B cell (primary cell): ENCODE measurements around the gene RNASE7. TPM values are rescaled to one million over a fixed set of nuclear protein-coding genes. Genes with fewer than 3 reads are reported as not detected.
A peak's percentile ranks its signal among the peaks of the same experiment; 100 is the strongest.

Experiments used
- ATAC-seq: fragments of 200-7000 bp; cut with Tn5 transposase; one replicate; pipeline ENCODE4 v1.10.0; 2021; ENCODE audit warnings: low read depth, mild to moderate bottlenecking, moderate number of reproducible peaks, moderate library complexity
- CTCF ChIA-PET: fragments of 350-600 bp; sonication (Branson Sonifier 250); formaldehyde crosslinking; loops from one replicate; lab custom pipeline; 2021; ENCODE audit warnings: antibody characterized with exemption, inconsistent platforms; lab: Charles Lee
- POLR2A ChIA-PET: fragments of 350-600 bp; sonication (Branson Sonifier 250); formaldehyde crosslinking; loops from one replicate; lab custom pipeline; 2021; ENCODE audit warnings: antibody characterized with exemption; lab: Charles Lee
- DNase-seq: peaks from one replicate; pipeline ENCODE4 v3.0.0; 2013
- H2AFZ ChIP-seq: 2 replicates; pipeline ENCODE4 v1.6.1; 2012; ENCODE audit warnings: mild to moderate bottlenecking, low read depth, low read length; ENCODE audit not compliant: insufficient read depth, poor library complexity, severe bottlenecking
- H3K27ac ChIP-seq, 2 donors: 1 replicate in 1 of 2; 2 replicates in 1 of 2; pipeline ENCODE4 v1.5.1; 2012 to 2013; ENCODE audit warnings: low read length in 2 of 2, mild to moderate bottlenecking in 2 of 2, moderate library complexity in 1 of 2
- H3K27me3 ChIP-seq, 4 experiments: fragments of 200-600 bp in 1 of 4; sonication (generic) in 1 of 4; replicated peaks in 1 of 4; 1 replicate in 2 of 4; 2 replicates in 2 of 4; pipeline versions ENCODE4 v1.6.1 to v1.7.0; 2013 to 2016; ENCODE audit warnings: low read length in 3 of 4, mild to moderate bottlenecking in 2 of 4, mixed read lengths in 1 of 4, moderate library complexity in 1 of 4; ENCODE audit not compliant: insufficient read depth in 4 of 4, control insufficient read depth in 3 of 4; ENCODE audit errors: control extremely low read depth in 1 of 4
- H3K36me3 ChIP-seq, 2 experiments: replicated peaks in 1 of 2; 1 replicate in 1 of 2; 2 replicates in 1 of 2; pipeline versions ENCODE4 v1.6.1 to v1.7.1; 2013; ENCODE audit warnings: low read length in 1 of 2; ENCODE audit not compliant: insufficient read depth in 2 of 2, control insufficient read depth in 1 of 2; ENCODE audit errors: control extremely low read depth in 1 of 2, extremely low read depth in 1 of 2
- H3K4me1 ChIP-seq, 2 donors: fragments of 200-600 bp in 1 of 2; sonication (generic) in 1 of 2; 1 replicate in 1 of 2; 2 replicates in 1 of 2; pipeline versions ENCODE4 v1.5.1 to v1.6.1; 2013 to 2017; ENCODE audit warnings: low read length in 2 of 2; ENCODE audit not compliant: control insufficient read depth in 2 of 2, insufficient read depth in 2 of 2
- H3K4me2 ChIP-seq: replicated peaks from 2 replicates; pipeline ENCODE3; 2012; ENCODE audit warnings: mild to moderate bottlenecking, low read depth, low read length; ENCODE audit not compliant: poor library complexity, severe bottlenecking
- H3K4me3 ChIP-seq, 5 experiments: fragments of 200-600 bp in 1 of 5; sonication (generic) in 1 of 5; 1 replicate in 3 of 5; 2 replicates in 2 of 5; pipeline versions ENCODE4 v1.5.1 to v1.7.0; 2011 to 2016; ENCODE audit warnings: low read length in 4 of 5, mild to moderate bottlenecking in 4 of 5, low read depth in 2 of 5, control low read depth in 1 of 5, moderate library complexity in 1 of 5; ENCODE audit not compliant: insufficient read depth in 1 of 5; ENCODE audit errors: control extremely low read depth in 1 of 5, extremely low read depth in 1 of 5
- H3K79me2 ChIP-seq: fragments of 200-600 bp; sonication (generic); one replicate; pipeline ENCODE4 v1.6.0; 2016; ENCODE audit warnings: low read length; ENCODE audit not compliant: control insufficient read depth, insufficient read depth
- H3K9ac ChIP-seq: fragments of 200-600 bp; sonication (generic); 2 replicates; pipeline ENCODE4 v1.6.1; 2017; ENCODE audit warnings: mild to moderate bottlenecking, low read length, moderate library complexity
- H3K9me3 ChIP-seq, 3 donors: one replicate each; pipeline versions ENCODE4 v1.6.1 to v1.7.1; 2013; ENCODE audit warnings: low read length in 2 of 3; ENCODE audit not compliant: control insufficient read depth in 2 of 3, insufficient read depth in 1 of 3; ENCODE audit errors: control extremely low read depth in 1 of 3
- H4K20me1 ChIP-seq: 2 replicates; pipeline ENCODE4 v1.6.0; 2012; ENCODE audit warnings: mild to moderate bottlenecking, low read length; ENCODE audit not compliant: insufficient read depth, control insufficient read depth, poor library complexity, severe bottlenecking
- H3K27ac Mint-ChIP-seq: one replicate; pipeline ENCODE4 v1.8.0; 2021; ENCODE audit warnings: mixed read lengths
- H3K27me3 Mint-ChIP-seq: one replicate; pipeline ENCODE4 v1.8.0; 2021; ENCODE audit warnings: mixed read lengths
- H3K4me1 Mint-ChIP-seq: one replicate; pipeline ENCODE4 v1.8.0; 2021; ENCODE audit warnings: mixed read lengths
- H3K4me3 Mint-ChIP-seq: one replicate; pipeline ENCODE4 v1.8.0; 2021; ENCODE audit warnings: mixed read lengths
- H3K9me3 Mint-ChIP-seq: one replicate; pipeline ENCODE4 v1.8.0; 2022; ENCODE audit warnings: mixed read lengths; ENCODE audit not compliant: insufficient read depth
- CTCF ChIP-seq: fragments of 200-600 bp; IDR thresholded peaks from one replicate; pipeline ENCODE4 v1.8.0; 2022; ENCODE audit warnings: antibody characterized with exemption, mild to moderate bottlenecking
- EZH2 ChIP-seq: IDR thresholded peaks from 2 replicates; pipeline ENCODE4 v1.6.1; 2012; ENCODE audit warnings: borderline replicate concordance, low read depth, mild to moderate bottlenecking, moderate library complexity, low read length; ENCODE audit not compliant: insufficient read depth, poor library complexity, severe bottlenecking
- WGBS: methylation state at CpG from one replicate; pipeline ENCODE4 v1.1.5; 2013; ENCODE audit warnings: missing lambda C conversion rate; ENCODE audit not compliant: insufficient coverage; 5-methylcytosine and 5-hydroxymethylcytosine counted together
- intact Hi-C: fragments of 100-400 bp; cut with micrococcal nuclease; formaldehyde crosslinking; loops from one replicate; pipeline ENCODE4 v1.10.0; 2022
- polyA plus RNA-seq: library from polyadenylated mRNA; depleted of rRNA; stranded (reverse); fragments of >200 nt; gene quantifications from 2 replicates; pipeline ENCODE4 v1.2.3, GENCODE V29; 2012
- total RNA-seq, 2 donors: library from RNA; stranded (reverse); fragments of 120-200 nt in 1 of 2; gene quantifications; 1 replicate in 1 of 2; 2 replicates in 1 of 2; pipeline versions ENCODE4 v1.2.3 to v1.2.4, GENCODE V29; 2013 to 2022

RNASE7 gene
- total and polyA plus RNA-seq, 2 donors (not counting 1 experiment from before 2014, with no cell fraction given): not detected

- ChIA-PET POLR2A (interaction anchor here (1.6 kb wide), 1 partner anchor 13 kb away, joined by 4 read pairs; no protein-coding TSS in a partner anchor), CTCF (interaction anchor here (1.2 to 7.8 kb wide), 11 partner anchors 8 to 76 kb away, joined by 6 to 171 read pairs (median 43); partner anchors contain the start of genes ARHGEF40 and TMEM253)
- H3K4me1 ChIP-seq: peaks cover 11 to 21% of the 10 kb centered on the region in 2 donors
- no peaks in the 10 kb centered on the region for H4K20me1 ChIP-seq
- WGBS: 97% methylated on average over 41 of the region's 45 CpGs
- Mint-ChIP-seq H3K27ac (no peak overlapping the region), H3K9me3 (no peaks in the 10 kb centered on the region), H3K27me3 (no peaks in the 10 kb centered on the region), H3K4me1 (peaks cover 18% of the 10 kb centered on the region), H3K4me3 (no peak overlapping the region)
- peaks cover 0 to 5% (median 0%) of the 10 kb centered on the region in 3 donors for H3K9me3 ChIP-seq
- H3K27me3 ChIP-seq: peaks cover 0 to 4% (median 0%) of the 10 kb centered on the region in 4 experiments
- ATAC-seq: no peak
- no peak overlapping the region for H3K9ac ChIP-seq
- no peak overlapping the region for H3K4me3 ChIP-seq
- intact Hi-C loops: no loop called here
- no peak for DNase-seq
- no peaks in the 10 kb centered on the region for H3K79me2 ChIP-seq
- TF ChIP-seq EZH2: no peak
- TF ChIP-seq CTCF: no peak
- H3K4me2 ChIP-seq: no peak overlapping the region
- H3K36me3 ChIP-seq: no peaks in the 10 kb centered on the region
- H2AFZ ChIP-seq: no peak overlapping the region
- H3K27ac ChIP-seq: no peak overlapping the region
Observed at GRCh38 chr14:21090940-21091663, 48.9 kb downstream of the RNASE7 start.

GRCh38 chr14:21091821-21092272, 49.7 kb downstream of the RNASE7 start:
- H3K9me3 ChIP-seq: peaks cover 0 to 5% (median 0%) of the 10 kb centered on the region in 3 donors
- peak overlapping the region; percentile 21 for H3K4me2 ChIP-seq
- intact Hi-C loops: loop anchor here (1.0 kb wide), 3 partner anchors 12 to 78 kb away; no protein-coding TSS in a partner anchor
- no peak overlapping the region for H3K27ac ChIP-seq
- no peak overlapping the region for H3K9ac ChIP-seq
- ChIA-PET CTCF (interaction anchor here (0.8 to 7.5 kb wide), 15 partner anchors 9 to 91 kb away, joined by 3 to 171 read pairs (median 7); partner anchors contain the start of genes ARHGEF40 and TMEM253), POLR2A (interaction anchor here (1.0 to 2.0 kb wide), 3 partner anchors 11 to 21 kb away, joined by 4 to 8 read pairs (median 4); no protein-coding TSS in a partner anchor)
- no peak overlapping the region for H2AFZ ChIP-seq
- peaks cover 14% of the 10 kb centered on the region for H3K4me1 Mint-ChIP-seq
- no peak overlapping the region for H3K4me3 Mint-ChIP-seq
- no peaks in the 10 kb centered on the region for H4K20me1 ChIP-seq
- TF ChIP-seq CTCF (no peak), EZH2 (no peak)
- WGBS: 98% methylated on average over 42 of the region's 42 CpGs
- H3K9me3 Mint-ChIP-seq: no peaks in the 10 kb centered on the region
- no peaks in the 10 kb centered on the region for H3K27me3 Mint-ChIP-seq
- no peak for ATAC-seq
- H3K4me1 ChIP-seq: peaks cover 9 to 19% of the 10 kb centered on the region in 2 donors
- H3K36me3 ChIP-seq: no peaks in the 10 kb centered on the region
- H3K79me2 ChIP-seq: no peaks in the 10 kb centered on the region
- peaks cover 0 to 4% (median 0%) of the 10 kb centered on the region in 4 experiments for H3K27me3 ChIP-seq
- no peak overlapping the region for H3K27ac Mint-ChIP-seq
- H3K4me3 ChIP-seq: no peak overlapping the region
- no peak for DNase-seq
